Daoy (cell line): ENCODE results near the gene MITF. TPM values are rescaled to one million over a fixed set of nuclear protein-coding genes. Genes with fewer than 3 reads are reported as not detected.

Source experiments
- DNase-seq: peaks from one replicate; pipeline ENCODE4 v3.0.0-alpha.2; 2015; ENCODE audit warnings: low read depth
- total RNA-seq: library from RNA; depleted of rRNA; stranded (reverse); fragments of >200 nt; shearing (Covaris generic); gene quantifications from 2 replicates; pipeline ENCODE4 v1.2.3, GENCODE V29; 2014

MITF gene
- total RNA-seq, 1 experiment from 2014 or later = 3.6 TPM

- no peak for DNase-seq
Observed at GRCh38 chr3:69963643-69964042, 224.4 kb downstream of the MITF start.

GRCh38 chr3:69967156-69967555 lies 227.9 kb downstream of the MITF start:
- DNase-seq = no peak

- DNase-seq = no peak
Observed at GRCh38 chr3:69970827-69971226, 231.6 kb downstream of the MITF start.

- DNase-seq = no peak
Observed at GRCh38 chr3:69972672-69973071, 233.4 kb downstream of the MITF start.

GRCh38 chr3:69976021-69976420 lies 236.8 kb downstream of the MITF start:
- DNase-seq = no peak

- no peak for DNase-seq
Observed at GRCh38 chr3:69983546-69984265, 244.4 kb downstream of the MITF start.

- DNase-seq = no peak
Observed at GRCh38 chr3:69985266-69985665, 246.0 kb downstream of the MITF start.

- no peak for DNase-seq
Observed at GRCh38 chr3:69986419-69986818, 247.2 kb downstream of the MITF start.

- no peak for DNase-seq
Observed at GRCh38 chr3:69987833-69988232, 248.6 kb downstream of the MITF start.

GRCh38 chr3:69993757-69994156 lies 254.5 kb downstream of the MITF start:
- no peak for DNase-seq

- DNase-seq = no peak
Observed at GRCh38 chr3:69994919-69995318, 255.7 kb downstream of the MITF start.

GRCh38 chr3:69997631-69998307 lies 258.5 kb downstream of the MITF start:
- no peak for DNase-seq

- DNase-seq = no peak
Observed at GRCh38 chr3:69998759-69999139, 259.5 kb downstream of the MITF start.

- DNase-seq = peak; percentile 24
Observed at GRCh38 chr3:69999140-70000027, 260.1 kb downstream of the MITF start, which contains the start of gene SAMMSON. TSS of gene SAMMSON (plus strand) at chr3:69999733.

- DNase-seq = no peak
Observed at GRCh38 chr3:70000028-70000410, 260.8 kb downstream of the MITF start.

GRCh38 chr3:70000563-70001081 lies 261.4 kb downstream of the MITF start:
- no peak for DNase-seq

- DNase-seq = no peak
Observed at GRCh38 chr3:70003119-70003518, 263.9 kb downstream of the MITF start.

- no peak for DNase-seq
Observed at GRCh38 chr3:70006089-70006488, 266.8 kb downstream of the MITF start.

GRCh38 chr3:70010346-70010745 lies 271.1 kb downstream of the MITF start:
- DNase-seq = no peak

- DNase-seq = no peak
Observed at GRCh38 chr3:70011582-70011981, 272.3 kb downstream of the MITF start.
